ENCODE results near the gene ZFYVE28.
"Not testable (repeated sequence)": the region's sequence is repeated elsewhere in the genome, so short reads cannot be mapped to it uniquely, and the experiment has no call there.

The ZFYVE28 gene

DNA sequence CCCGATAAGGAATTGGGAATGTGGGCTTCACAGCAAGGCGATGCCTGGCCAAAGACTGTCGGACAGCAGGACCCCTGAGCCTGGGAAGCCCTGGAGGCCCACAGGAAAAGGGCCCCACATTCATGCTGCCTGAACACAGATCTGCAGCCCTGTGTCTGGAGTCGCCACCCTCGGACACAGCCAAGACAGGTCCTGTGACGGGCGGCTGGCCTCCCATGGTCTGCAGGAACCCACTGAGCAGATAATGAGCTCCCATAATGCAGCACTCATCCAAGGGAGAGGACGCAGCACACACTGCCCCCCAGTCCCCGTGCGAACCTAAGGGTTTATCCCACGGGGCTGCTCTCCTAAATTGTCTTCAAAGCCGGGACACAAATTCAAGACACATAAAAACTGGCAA is 30.6 kb downstream of the ZFYVE28 start:
- TF ChIP-seq, protein P1, sequence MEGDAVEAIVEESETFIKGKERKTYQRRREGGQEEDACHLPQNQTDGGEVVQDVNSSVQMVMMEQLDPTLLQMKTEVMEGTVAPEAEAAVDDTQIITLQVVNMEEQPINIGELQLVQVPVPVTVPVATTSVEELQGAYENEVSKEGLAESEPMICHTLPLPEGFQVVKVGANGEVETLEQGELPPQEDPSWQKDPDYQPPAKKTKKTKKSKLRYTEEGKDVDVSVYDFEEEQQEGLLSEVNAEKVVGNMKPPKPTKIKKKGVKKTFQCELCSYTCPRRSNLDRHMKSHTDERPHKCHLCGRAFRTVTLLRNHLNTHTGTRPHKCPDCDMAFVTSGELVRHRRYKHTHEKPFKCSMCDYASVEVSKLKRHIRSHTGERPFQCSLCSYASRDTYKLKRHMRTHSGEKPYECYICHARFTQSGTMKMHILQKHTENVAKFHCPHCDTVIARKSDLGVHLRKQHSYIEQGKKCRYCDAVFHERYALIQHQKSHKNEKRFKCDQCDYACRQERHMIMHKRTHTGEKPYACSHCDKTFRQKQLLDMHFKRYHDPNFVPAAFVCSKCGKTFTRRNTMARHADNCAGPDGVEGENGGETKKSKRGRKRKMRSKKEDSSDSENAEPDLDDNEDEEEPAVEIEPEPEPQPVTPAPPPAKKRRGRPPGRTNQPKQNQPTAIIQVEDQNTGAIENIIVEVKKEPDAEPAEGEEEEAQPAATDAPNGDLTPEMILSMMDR (IDR thresholded peaks at IDR 0.05) = no peak
- Histone ChIP-seq H3K4me3 (no peak overlapping the region), H3K27ac (no peak overlapping the region), H3K4me1 (peaks cover 0 to 6% (median 0%) of the 10 kb centered on the region in 4 donors), H3K27me3 (no peaks in the 10 kb centered on the region), H3K9me3 (no peaks in the 10 kb centered on the region), H3K36me3 (no peaks in the 10 kb centered on the region)
- DNase-seq = no peak
- intact Hi-C loops (cut with DNase I; ENCODE audit: low total_unique reads) = no loop called here

DNA sequence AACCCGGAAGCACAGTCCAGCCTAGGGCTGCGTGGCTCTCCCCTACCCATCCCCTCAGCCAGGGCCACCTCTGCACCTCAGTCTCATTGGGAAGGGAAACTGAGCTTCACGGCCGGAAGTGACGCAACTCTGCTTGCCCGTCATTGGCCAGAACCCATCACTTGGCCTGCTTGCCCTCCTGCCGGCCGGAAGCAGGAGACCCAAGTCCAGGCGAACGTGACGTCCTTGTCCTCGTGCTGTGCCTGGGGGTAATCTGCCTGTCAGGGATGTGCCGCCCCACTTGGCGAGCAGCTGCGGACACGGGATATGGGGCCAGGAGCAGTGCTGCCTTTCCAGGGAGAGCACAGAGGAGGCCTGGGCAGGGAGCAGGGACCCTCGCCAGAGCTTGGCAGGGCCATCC is 31.2 kb downstream of the ZFYVE28 start:
- intact Hi-C loops (cut with DNase I; ENCODE audit: low total_unique reads) = no loop called here
- Histone ChIP-seq H3K27me3 (no peaks in the 10 kb centered on the region), H3K27ac (no peak overlapping the region), H3K4me1 (peaks cover 0 to 6% (median 0%) of the 10 kb centered on the region in 4 donors), H3K9me3 (no peaks in the 10 kb centered on the region), H3K4me3 (no peak overlapping the region), H3K36me3 (no peaks in the 10 kb centered on the region)
- DNase-seq = no peak
- TF ChIP-seq, protein P1 (IDR thresholded peaks at IDR 0.05) = no peak

DNA sequence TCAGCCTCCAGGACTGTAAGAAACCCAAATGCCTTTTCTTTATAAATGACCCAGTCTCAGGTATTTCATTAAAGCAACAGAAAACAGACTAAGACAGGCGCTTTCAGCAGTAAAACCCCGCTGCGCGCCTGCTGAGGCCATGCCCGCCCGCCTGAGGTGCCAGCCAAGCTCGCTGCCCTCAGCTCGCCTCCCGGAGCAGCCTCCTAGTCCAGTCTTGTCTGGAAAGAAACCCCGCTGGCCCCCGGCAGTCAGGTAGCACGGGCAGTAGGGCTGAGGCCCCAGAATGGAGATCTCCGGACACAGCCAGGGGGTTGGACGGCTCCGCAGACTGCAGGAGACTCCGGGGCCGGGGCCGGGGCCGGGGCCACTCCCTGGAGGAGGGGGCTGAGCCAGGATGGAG is 31.7 kb downstream of the ZFYVE28 start:
- TF ChIP-seq, protein P1 (IDR thresholded peaks at IDR 0.05) = no peak
- peaks cover 0 to 6% (median 0%) of the 10 kb centered on the region in 4 donors for H3K4me1 ChIP-seq
- no peaks in the 10 kb centered on the region for H3K27me3 ChIP-seq
- intact Hi-C loops (cut with DNase I; ENCODE audit: low total_unique reads) = no loop called here
- no peaks in the 10 kb centered on the region for H3K9me3 ChIP-seq
- no peak for DNase-seq
- no peak overlapping the region for H3K4me3 ChIP-seq
- no peak overlapping the region for H3K27ac ChIP-seq
- no peaks in the 10 kb centered on the region for H3K36me3 ChIP-seq

DNA sequence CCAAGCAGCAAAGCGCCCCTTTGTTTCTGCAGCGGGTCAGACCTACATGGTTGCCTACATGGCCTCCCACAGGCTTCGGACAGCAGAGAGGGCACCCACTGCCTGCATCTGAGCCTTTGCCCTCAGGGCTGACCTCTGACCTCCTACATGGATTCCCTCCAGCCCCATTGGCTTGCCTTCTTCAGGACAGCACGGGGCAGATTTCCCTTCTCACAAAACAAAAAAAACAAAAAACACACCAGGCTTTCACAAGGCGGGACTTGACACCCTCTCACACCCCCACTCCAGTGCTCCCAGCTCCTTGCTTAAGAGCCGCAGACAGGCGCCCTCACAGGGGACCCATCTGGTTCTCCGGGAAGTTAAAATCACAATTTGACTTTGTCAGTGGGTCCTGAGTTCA is 32.9 kb downstream of the ZFYVE28 start:
- intact Hi-C loops (cut with DNase I; ENCODE audit: low total_unique reads) = no loop called here
- H3K27ac ChIP-seq = no peak overlapping the region
- TF ChIP-seq, protein P1 (IDR thresholded peaks at IDR 0.05) = no peak

DNA sequence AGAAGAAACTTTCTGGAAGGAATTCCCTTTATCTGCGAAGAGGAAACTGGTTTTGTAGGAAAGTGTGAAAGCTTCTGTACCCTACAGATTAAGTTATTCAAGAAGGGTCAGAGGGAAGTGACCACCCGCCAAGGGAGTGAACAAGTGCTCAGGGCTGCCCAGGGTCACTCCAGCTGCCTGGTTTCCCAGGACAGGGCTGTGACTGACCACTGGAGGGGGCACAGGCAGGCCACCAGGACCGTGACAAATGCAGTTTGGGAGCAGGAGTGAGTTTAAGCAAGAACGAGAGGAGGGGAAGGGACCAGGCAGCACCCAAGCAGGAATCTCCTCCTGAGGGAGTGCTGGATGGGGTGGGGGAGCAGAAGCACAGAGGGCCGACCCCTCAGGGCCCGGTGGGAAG is 34.2 kb downstream of the ZFYVE28 start:
- H3K27me3 ChIP-seq = no peaks in the 10 kb centered on the region
- DNase-seq = no peak
- H3K4me1 ChIP-seq = peaks cover 0 to 6% (median 0%) of the 10 kb centered on the region in 4 donors
- no peaks in the 10 kb centered on the region for H3K36me3 ChIP-seq
- TF ChIP-seq, protein P1 (IDR thresholded peaks at IDR 0.05) = no peak
- H3K4me3 ChIP-seq = no peak overlapping the region
- no peak overlapping the region for H3K27ac ChIP-seq
- no peaks in the 10 kb centered on the region for H3K9me3 ChIP-seq
- intact Hi-C loops (cut with DNase I; ENCODE audit: low total_unique reads) = no loop called here

More for the DNA sequence above, 32.9 kb downstream of the ZFYVE28 start:
- H3K4me1 ChIP-seq = peaks cover 0 to 6% (median 0%) of the 10 kb centered on the region in 4 donors
- H3K27me3 ChIP-seq = no peaks in the 10 kb centered on the region
- DNase-seq = no peak
- H3K4me3 ChIP-seq = no peak overlapping the region
- H3K9me3 ChIP-seq = no peaks in the 10 kb centered on the region
- no peaks in the 10 kb centered on the region for H3K36me3 ChIP-seq

DNA sequence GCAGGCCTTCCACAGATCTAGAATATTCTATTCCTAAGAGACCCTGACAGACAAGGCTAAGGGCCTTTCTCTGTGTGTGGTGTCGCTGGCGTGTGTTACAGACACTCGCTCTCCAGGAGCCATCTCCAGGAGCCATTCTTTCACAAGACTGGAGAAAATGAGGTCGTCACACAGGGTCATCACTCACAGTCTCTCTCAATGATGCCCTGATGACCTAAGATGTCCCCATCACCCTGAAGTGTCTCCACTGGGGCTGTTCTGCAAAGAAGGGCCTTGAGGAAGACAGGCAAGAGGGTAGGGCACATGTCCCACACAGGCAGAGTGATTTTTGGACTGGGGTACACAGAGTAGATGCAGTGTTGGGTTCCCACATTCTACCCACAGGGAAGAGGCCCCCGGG is 34.7 kb downstream of the ZFYVE28 start:
- peaks cover 0 to 6% (median 0%) of the 10 kb centered on the region in 4 donors for H3K4me1 ChIP-seq
- no peak overlapping the region for H3K27ac ChIP-seq
- H3K9me3 ChIP-seq = no peaks in the 10 kb centered on the region
- no peaks in the 10 kb centered on the region for H3K27me3 ChIP-seq
- no peaks in the 10 kb centered on the region for H3K36me3 ChIP-seq
- TF ChIP-seq, protein P1 (IDR thresholded peaks at IDR 0.05) = no peak
- H3K4me3 ChIP-seq = no peak overlapping the region
- intact Hi-C loops (cut with DNase I; ENCODE audit: low total_unique reads) = no loop called here
- no peak for DNase-seq

DNA sequence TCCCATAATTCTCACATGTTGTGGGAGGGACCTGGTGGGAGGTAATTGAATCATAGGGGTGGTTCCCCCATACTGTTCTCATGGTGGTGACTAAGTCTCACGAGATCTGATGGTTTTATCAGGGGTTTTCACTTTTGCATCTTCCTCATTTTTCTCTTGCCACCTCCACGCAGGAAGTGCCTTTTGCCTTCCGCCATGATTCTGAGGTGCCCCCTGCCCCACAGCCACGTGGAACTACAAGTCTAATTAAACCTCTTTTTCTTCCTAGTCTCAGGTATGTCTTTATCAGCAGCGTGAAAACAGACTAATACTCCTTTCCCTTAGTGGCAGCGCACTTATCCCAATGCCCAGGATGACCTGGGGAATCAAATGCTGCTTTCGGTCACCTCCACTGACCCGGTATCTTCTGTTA is 35.2 kb downstream of the ZFYVE28 start:
- H3K9me3 ChIP-seq; H3K4me1 ChIP-seq; H3K4me3 ChIP-seq; DNase-seq; H3K27ac ChIP-seq; H3K36me3 ChIP-seq; intact Hi-C loops (cut with DNase I; ENCODE audit: low total_unique reads); H3K27me3 ChIP-seq: not testable (repeated sequence)

DNA sequence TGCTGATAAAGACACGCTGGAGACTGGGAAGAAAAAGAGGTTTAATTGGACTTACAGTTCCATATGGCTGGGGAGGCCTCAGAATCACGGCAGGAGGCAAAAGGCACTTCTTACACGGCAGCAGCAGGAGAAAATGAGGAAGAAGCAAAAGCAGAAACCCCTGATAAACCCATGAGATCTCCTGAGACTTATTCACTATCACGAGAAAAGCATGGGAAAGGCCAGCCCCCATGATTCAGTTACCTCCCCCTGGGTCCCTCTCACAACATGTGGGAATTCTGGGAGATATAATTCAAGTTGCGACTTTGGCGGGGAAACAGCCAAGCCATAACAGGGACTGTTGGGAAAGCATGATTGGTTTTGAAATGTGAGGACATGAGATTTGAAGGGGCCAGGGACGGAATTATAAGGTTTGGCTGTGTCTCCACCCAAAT is 35.7 kb downstream of the ZFYVE28 start:
- H3K36me3 ChIP-seq; H3K4me3 ChIP-seq; H3K4me1 ChIP-seq; H3K27me3 ChIP-seq; DNase-seq; intact Hi-C loops (cut with DNase I; ENCODE audit: low total_unique reads); H3K27ac ChIP-seq; H3K9me3 ChIP-seq: not testable (repeated sequence)

DNA sequence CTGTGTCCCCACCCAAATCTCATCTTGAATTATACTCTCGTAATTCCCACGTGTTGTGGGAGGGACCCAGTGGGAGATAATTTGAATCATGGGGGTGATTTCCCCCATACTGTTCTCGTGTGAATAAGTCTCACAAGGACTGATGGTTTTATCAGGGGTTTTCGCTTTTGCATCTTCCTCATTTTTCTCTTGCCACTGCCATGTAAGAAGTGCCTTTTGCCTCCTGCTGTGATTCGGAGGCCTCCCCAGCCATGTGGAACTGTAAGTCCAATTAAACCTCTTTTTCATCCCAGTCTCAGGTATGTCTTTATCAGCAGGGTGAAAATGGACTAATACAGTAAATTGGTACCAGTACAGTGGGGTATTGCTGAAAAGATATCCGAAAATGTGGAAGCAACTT is 37.9 kb downstream of the ZFYVE28 start:
- H3K9me3 ChIP-seq; intact Hi-C loops (cut with DNase I; ENCODE audit: low total_unique reads); H3K27me3 ChIP-seq; DNase-seq; H3K36me3 ChIP-seq; H3K27ac ChIP-seq; H3K4me3 ChIP-seq; H3K4me1 ChIP-seq: not testable (repeated sequence)

All from tibial artery (tissue), 4 donors.